ENCODE data around the gene PGBD5. TPM values are rescaled to one million over a fixed set of nuclear protein-coding genes. Genes with fewer than 3 reads are reported as not detected.

PGBD5 gene
- total RNA-seq, 1 donor from 2014 or later = 12.8 TPM

DNA sequence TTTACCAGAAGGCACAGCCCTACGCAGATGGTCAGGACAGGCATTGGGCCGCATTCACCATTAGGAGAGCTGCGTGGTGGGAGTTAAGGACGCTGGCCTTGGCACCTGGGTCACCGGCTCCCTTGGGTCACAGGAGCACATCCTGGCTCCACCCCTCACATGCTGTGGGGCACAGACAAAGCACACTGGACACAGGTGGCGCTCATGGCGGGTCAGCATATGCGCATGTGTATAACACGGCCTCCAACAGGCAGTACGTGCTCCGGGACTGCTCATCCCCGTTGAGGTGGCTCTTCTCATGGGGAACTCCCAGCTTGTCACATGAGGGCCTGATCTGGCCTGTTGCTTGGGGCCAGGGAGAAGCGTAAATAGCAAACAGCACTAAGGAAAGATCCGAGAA lies 25.0 kb downstream of the PGBD5 start:
- DNase-seq = no peak
- ATAC-seq (ENCODE audit: poor library complexity) = no peak
- intact Hi-C loops (cut with DNase I) = no loop called here

GRCh38 chr1:230400007-230400344 lies 26.2 kb downstream of the PGBD5 start:
- DNase-seq = no peak

DNA sequence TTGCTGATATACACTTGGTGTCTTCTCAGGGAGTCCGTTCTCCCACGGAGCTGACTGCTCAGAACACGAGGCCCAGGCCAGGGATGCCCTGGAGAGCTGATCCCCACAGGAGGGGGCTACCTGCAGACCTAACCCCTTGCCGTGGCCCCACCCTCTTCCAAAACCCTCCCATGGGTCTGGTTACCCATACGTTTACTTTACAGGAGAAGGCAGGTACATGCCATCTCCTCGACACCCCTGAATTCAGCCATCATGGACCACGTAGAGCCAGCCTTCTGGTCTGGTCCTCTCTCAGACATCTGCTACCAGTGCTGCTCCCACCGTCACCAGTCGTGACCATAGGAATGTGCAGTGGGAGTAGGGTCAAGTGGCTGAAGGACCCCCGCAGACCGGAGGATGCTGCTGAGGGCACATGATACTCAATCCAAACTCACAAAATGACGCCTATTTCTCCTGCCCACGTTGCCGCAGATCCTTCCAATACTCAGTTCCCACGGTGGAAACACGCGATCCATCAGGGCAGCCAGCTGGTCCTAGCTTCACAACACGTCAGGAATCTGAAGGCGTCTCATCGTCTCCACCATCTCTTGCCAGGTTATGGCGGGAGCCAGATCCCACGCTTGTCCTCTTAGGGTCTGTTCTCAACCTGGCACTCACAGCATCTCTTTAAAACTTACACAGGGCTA lies 26.7 kb downstream of the PGBD5 start:
- no peak for ATAC-seq (ENCODE audit: poor library complexity)
- intact Hi-C loops (cut with DNase I) = no loop called here
- DNase-seq = no peak

More at GRCh38 chr1:230400007-230400344, 26.2 kb downstream of the PGBD5 start:
- no peak for ATAC-seq (ENCODE audit: poor library complexity)
- intact Hi-C loops (cut with DNase I) = no loop called here

GRCh38 chr1:230398856-230399255 lies 27.3 kb downstream of the PGBD5 start:
- ATAC-seq (ENCODE audit: poor library complexity) (no peak), DNase-seq (no peak)

DNA sequence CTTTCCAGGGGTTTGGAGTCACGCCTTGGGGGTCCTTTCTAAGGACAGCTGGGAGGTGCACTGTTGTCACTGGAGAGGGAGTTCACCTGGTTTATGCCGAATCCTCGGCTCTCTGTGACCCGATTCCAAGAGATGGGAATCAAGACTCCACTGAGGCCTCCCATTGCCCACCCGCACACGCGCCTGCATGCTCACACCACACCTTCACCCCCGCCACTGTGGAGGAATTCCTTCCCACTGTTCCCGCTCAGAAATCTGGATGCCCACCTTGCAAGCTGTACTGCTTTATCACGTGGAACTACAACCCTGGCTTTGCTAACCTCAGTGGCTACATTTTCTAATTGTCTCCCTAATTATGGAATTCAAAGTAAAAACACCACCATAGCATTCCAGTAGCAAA lies 29.2 kb downstream of the PGBD5 start:
- DNase-seq = no peak
- no peak for ATAC-seq (ENCODE audit: poor library complexity)
- intact Hi-C loops (cut with DNase I) = no loop called here

More at GRCh38 chr1:230398856-230399255, 27.3 kb downstream of the PGBD5 start:
- intact Hi-C loops (cut with DNase I) = no loop called here

GRCh38 chr1:230395932-230396331 lies 30.2 kb downstream of the PGBD5 start:
- no peak for ATAC-seq (ENCODE audit: poor library complexity)
- intact Hi-C loops (cut with DNase I) = no loop called here
- no peak for DNase-seq

DNA sequence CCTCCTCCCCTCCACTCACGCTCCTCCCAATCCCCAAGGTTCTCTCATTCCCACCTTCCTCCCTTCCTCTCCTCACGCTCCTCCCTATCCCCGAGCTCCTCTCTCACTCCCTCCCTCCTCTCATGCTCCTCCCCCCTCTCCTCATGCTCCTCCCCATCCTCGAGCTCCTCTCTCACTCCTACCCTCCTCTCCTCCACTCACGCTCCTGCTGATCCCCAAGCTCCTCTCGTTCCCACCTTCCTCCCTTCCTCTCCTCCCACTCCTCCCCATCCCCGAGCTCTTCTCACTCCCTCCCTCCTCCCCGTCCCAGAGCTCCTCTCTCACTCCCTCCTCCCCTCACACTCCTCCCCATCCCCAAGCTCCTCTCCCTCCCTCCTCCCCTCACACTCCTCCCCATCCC lies 31.4 kb downstream of the PGBD5 start:
- DNase-seq (no peak), ATAC-seq (ENCODE audit: poor library complexity) (no peak)
- intact Hi-C loops (cut with DNase I) = no loop called here

GRCh38 chr1:230394134-230394533 lies 32.0 kb downstream of the PGBD5 start:
- intact Hi-C loops (cut with DNase I) = no loop called here
- ATAC-seq (ENCODE audit: poor library complexity) (no peak), DNase-seq (no peak)

DNA sequence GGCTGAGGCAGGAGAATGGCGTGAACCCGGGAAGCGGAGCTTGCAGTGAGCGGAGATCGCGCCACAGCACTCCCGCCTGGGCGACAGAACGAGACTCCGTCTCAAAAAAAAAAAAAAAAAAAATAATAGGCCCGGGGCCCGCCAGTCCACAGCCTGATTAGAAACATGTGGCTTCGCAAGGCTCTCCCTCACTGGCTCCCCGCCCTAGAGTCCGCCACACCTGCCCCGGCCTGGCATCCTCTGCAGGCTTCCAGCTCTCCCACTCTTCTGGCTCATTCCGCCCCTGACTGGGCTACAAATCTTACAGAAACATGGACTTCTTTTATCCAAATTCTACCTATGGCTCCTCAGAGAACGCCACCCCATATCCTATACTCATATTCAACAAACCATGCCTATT lies 32.4 kb downstream of the PGBD5 start:
- no peak for ATAC-seq (ENCODE audit: poor library complexity)
- intact Hi-C loops (cut with DNase I) = no loop called here
- DNase-seq = no peak

- no peak for DNase-seq
- ATAC-seq (ENCODE audit: poor library complexity) = no peak
- intact Hi-C loops (cut with DNase I) = no loop called here
These were observed 33.1 kb downstream of the PGBD5 start for GRCh38 chr1:230392920-230393521.

- DNase-seq = no peak
- intact Hi-C loops (cut with DNase I) = no loop called here
- no peak for ATAC-seq (ENCODE audit: poor library complexity)
These were observed 33.6 kb downstream of the PGBD5 start for GRCh38 chr1:230392536-230392909.

- DNase-seq (no peak), ATAC-seq (ENCODE audit: poor library complexity) (no peak)
- intact Hi-C loops (cut with DNase I) = no loop called here
These were observed 34.2 kb downstream of the PGBD5 start for GRCh38 chr1:230391776-230392535.

- intact Hi-C loops (cut with DNase I) = no loop called here
- ATAC-seq (ENCODE audit: poor library complexity) (no peak), DNase-seq (no peak)
These were observed 35.8 kb downstream of the PGBD5 start for GRCh38 chr1:230390371-230390770.

- DNase-seq = no peak
- intact Hi-C loops (cut with DNase I) = no loop called here
- no peak for ATAC-seq (ENCODE audit: poor library complexity)
These were observed 38.3 kb downstream of the PGBD5 start for GRCh38 chr1:230387876-230388275.

GRCh38 chr1:230387296-230387695 lies 38.8 kb downstream of the PGBD5 start:
- no peak for DNase-seq
- intact Hi-C loops (cut with DNase I) = no loop called here
- no peak for ATAC-seq (ENCODE audit: poor library complexity)

GRCh38 chr1:230386637-230387262 lies 39.4 kb downstream of the PGBD5 start:
- intact Hi-C loops (cut with DNase I) = no loop called here
- peak; percentile 50 for ATAC-seq (ENCODE audit: poor library complexity)
- no peak for DNase-seq

- ATAC-seq (ENCODE audit: poor library complexity) (no peak), DNase-seq (no peak)
- intact Hi-C loops (cut with DNase I) = no loop called here
These were observed 40.2 kb downstream of the PGBD5 start for GRCh38 chr1:230385930-230386329.

- DNase-seq (no peak), ATAC-seq (ENCODE audit: poor library complexity) (no peak)
- intact Hi-C loops (cut with DNase I) = no loop called here
These were observed 41.0 kb downstream of the PGBD5 start for GRCh38 chr1:230385158-230385450.

- DNase-seq (no peak), ATAC-seq (ENCODE audit: poor library complexity) (no peak)
- intact Hi-C loops (cut with DNase I) = no loop called here
These were observed 41.6 kb downstream of the PGBD5 start for GRCh38 chr1:230384380-230385157.

All from Right ventricle myocardium superior (tissue), 1 donor.